HL-60/S4 treated with phorbol 12-myristate 13-acetate at 8.2 ng/mL for 4 days and 3 days (cell line): ENCODE measurements around the gene KIF26B.

Experiments used
- in situ Hi-C: fragments of 300-500 bp; cut with MboI; formaldehyde crosslinking; loops from 2 replicates; pipeline ENCODE4 v1.15.0; 2022; ENCODE audit warnings: low sequenced_read_pairs

Gene KIF26B

DNA sequence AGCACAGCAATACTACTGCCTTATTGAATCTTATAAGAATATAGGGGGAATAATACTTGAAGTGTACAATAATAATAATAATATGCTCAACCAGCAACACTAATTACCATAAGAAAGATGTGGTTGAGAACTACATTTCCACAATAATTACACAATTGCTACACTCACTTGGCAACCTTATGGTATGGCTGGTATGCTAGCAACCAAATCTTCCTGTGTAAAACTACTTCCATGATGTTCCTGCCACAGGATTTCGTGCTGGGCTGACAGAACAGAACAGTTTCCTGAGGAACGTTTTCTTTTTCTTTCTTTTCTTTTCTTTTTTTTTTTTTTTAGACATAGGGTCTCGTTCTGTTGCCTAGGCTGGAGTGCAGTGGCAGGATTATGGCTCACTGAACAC lies 50.6 kb downstream of the KIF26B start:
- in situ Hi-C loops = no loop called here

DNA sequence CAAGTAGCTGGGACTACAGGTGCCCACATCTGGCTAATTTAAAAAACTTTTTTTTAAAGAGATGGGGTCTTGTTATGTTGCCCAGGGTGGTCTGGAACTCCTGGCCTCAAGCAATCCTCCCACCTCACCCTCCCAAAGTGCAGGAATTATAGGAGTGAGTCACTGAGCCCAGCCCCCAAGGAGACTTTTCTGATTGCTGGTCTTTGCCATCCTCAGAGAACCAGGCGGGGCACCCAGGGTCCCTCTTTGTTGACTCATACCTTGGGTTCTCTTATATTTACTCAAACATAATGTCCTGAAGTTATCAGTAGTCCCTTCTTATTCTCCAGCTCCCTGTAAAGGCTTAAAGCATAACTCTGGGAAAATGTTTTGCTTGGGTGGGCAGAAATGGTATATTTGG lies 51.1 kb downstream of the KIF26B start:
- in situ Hi-C loops = no loop called here

DNA sequence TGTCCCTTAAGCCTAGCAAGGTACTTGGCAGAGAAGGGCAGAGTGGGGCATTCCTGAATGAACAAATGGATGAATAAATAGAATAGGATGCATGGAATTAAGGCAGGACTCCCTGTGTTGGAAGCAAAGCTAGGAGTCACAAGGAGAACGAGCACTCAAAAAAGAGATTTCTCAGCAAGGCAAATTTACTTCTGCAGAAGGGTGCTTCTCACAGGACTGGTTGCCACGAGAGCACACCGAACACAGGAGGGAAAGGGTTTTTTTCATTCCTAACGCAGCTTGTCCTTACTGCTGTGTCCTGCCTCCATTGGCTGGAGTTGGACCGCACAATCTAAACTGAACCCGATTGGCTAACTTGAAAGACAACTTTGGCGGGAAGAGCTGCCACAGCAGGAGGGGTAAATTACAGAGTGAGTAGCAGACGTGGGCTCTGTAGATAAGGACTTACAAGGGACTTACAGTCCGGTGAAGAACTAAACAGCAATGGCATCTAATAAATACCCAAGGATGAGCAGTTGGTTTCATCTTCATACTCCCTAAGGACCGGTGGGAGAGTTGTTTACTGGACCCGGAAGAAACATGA lies 52.4 kb downstream of the KIF26B start:
- in situ Hi-C loops = no loop called here

DNA sequence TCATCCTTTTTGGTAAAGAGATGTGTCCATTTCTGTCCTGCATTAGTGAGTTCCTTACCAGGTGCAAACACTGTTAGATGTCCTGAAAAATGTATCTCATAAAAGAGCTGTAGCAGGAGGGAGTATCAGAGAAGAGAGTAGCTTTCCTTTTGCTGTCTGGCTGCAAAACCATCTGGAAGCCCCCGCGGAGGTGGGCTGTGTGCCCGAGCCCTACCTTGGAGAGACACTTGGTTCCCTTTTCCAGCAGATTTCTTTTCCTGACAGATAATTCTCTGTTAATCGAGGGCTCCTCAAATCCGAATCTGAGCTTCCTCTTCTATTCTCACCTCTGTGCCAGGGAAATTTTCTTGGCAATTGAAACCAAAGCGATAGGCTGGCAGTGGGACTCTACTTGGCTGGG lies 53.0 kb downstream of the KIF26B start:
- in situ Hi-C loops = no loop called here

DNA sequence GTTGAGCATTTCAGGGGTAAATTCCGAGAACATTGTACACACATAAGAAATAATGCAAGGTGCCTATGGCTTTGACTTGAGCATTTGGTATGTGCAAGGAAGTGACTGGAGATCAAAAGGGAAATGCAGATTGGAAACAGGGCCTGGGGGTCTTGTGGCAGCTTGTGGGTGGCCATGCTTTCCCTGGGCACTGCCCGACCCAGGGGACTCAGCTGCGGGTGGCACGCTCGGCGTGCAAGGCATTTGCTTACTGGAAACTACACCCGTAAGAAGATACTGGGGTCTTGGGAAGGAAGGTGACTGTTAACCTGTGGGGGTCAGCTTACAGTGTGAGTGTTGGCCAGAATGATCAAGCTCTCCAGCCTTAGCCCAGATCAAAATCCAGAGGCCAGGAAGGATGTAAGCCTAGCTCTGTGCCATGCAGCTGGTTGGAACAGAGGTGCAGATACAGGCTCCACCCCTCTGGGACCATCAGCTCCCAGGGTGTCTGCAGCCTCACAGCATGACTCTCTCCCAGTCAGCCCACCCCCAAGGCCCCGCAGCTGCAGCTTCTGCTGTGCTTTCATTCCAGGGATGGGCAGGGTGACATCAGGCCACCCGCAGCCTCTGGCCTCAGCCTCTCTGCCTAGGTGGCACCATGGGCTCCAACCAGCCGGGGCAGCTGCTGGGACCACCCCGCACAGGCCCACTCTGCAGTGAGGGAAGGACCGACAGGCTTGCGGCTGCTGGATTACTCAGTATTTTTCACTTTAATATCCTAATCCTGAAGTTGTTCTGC lies 55.1 kb downstream of the KIF26B start:
- in situ Hi-C loops = no loop called here

DNA sequence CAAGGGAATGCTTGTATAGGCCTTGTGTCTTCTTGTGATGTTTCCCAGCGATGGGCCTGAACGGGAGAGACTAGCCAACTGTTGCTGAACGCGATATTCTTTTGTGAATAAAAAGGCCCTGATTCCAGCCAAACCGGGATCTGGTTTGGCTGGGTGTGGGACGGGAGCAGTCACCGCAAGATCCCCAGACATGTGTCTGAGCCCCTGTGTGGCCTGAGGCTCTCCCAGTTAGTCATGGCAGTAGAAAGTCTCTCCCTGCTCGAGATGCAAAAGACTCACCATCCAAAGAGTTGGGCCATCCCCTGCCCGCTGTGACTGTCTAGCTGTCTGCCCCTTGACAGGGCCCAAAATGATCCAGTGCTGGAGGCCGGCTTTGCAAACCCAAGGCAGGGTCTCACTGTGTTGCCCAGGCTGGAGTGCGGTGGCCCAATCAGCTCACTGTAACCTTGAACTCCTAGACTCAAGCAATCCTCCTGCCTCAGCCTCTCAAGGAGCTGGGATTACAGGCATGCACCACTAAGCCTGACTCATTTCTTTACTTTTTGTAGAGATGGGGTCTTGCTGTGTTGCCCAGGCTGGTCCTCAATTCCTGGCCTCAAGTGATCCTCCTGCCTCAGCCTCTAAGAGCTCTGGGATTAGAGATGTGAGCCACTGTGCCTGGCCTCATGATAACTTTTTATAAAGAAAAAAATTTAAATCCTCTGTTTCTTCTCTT lies 56.4 kb downstream of the KIF26B start:
- in situ Hi-C loops = no loop called here

DNA sequence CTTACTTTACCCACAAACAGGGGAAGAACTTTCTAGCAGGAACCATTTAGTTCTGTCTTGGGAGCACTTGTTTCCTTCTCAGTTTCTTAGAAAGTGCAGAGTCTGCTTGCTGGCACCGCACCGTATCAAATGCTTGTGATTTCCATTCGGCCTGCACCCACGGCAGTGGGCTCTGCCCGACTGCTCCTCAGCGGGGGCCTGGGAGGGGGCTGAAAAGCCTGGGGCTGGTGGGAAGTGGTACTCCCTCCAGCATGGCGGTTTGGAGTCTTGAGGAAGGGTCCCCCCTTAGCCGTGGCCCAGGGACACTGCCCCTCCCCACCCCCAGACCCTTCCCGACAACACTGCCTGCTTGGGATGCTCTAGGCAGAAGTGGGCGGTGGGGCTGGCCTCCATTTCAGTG lies 57.0 kb downstream of the KIF26B start:
- in situ Hi-C loops = no loop called here

DNA sequence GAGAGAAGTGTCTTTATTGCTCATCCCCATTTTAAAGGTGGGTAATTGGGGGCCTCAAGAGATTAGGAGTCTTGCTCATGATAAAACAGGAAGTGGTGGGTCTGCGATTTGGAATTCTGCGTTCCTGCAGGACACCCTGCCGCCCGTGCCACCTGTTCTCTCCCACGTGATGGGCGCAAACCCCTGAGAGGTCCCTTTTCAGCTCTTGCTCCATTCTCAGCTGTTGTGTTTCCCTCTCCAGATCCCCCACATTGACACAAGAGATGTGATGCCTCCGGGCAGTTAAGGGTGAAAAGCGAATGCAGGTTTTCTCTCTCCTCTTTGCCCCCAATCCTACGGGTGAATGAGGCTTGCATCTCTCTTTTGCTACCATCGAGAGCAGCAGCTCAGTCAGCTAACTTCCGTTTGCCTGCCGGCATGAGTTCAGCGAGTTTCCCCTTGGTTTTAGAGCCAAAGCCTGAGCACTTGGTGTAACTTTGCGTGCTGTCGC lies 57.5 kb downstream of the KIF26B start:
- in situ Hi-C loops = no loop called here

DNA sequence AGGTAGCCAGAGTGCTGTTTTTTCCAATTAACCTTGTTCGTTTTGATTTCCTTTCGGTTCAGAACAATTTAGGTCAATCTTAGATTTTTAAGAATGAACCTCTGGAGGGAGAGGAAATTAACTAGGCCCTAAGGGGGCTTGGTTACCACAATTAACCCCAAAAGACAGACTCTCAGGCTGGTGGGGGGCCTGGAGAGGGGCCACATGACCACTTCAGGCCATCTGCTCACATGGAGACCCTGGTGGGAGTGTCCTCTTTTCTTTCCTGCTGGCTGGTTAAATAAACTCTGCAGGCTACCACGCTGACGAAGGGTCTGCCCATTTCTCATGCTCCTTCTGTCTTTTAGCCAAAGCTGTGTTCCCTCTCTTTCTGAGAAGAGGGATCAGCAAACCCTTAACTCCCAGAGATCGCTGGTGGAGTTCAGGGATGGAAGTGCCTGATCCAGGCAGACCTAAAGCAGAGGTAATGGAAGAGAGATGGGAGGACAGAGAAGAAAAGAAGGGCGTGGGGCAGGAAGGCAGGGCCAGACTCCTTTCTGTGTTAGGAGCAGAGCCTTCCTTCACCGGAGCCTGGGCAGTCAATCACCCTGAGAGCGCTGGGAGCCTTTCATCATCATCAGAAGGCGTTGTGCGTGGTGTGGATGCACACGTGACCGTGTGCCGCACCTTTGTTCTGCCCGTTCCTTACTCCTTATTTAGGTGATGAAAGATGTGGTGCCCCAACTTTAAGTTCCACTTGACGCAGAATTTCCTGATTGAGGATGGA lies 58.5 kb downstream of the KIF26B start:
- in situ Hi-C loops = no loop called here

DNA sequence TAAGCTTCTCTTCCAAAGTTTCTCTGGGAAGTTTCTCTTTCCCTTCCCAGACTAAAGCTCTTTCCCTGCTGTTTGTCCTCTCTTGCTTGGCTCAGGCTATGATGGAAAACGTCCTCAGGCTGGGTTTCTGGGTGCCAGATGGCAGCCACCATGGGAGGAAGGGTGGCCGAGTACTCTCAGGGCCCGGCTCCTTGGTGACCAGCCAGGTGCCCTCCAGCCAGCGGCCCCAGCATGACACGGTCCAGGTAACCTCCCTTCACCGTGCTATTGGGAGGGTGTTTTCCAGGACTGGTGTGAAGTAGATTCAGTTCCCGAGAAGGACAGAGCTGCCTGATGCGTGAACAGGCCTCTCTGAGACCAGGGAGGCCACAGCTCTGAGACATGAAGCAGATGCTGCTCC lies 60.3 kb downstream of the KIF26B start:
- in situ Hi-C loops = no loop called here

DNA sequence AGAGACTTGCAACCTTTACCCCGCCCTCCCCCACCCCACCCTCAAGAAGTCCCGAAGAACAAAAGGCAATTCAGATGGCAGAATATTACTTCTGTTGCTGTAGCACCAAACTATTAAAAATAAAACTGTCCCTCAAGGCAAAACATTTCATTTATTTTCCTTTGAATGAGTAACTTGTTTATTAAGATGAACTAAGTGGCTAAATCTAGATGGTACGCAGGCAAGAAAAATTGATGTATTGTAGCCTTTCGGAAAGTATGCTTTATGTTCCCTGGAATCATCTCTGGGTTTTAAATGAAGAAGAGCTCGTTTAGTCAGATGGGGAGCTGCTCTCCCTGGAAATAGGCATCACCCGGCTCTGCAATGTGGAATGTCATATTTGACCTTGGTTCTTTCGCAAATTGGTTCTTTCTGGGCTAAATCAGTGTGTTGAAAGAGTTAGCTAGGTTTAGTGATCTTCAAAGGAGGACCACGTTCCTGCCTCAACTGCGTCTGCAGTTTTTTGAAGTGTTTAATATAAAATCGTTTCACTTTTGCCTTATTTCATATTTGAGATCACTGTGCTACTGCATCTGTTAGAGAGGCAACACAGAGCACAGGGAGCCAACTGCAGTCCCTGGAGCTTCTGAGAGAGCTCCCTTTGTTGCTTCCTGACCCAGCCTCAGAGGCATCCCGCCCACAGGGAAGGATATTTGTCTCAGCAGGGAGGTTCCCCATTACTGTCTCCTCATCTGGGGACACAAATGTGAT lies 61.8 kb downstream of the KIF26B start:
- in situ Hi-C loops = no loop called here

DNA sequence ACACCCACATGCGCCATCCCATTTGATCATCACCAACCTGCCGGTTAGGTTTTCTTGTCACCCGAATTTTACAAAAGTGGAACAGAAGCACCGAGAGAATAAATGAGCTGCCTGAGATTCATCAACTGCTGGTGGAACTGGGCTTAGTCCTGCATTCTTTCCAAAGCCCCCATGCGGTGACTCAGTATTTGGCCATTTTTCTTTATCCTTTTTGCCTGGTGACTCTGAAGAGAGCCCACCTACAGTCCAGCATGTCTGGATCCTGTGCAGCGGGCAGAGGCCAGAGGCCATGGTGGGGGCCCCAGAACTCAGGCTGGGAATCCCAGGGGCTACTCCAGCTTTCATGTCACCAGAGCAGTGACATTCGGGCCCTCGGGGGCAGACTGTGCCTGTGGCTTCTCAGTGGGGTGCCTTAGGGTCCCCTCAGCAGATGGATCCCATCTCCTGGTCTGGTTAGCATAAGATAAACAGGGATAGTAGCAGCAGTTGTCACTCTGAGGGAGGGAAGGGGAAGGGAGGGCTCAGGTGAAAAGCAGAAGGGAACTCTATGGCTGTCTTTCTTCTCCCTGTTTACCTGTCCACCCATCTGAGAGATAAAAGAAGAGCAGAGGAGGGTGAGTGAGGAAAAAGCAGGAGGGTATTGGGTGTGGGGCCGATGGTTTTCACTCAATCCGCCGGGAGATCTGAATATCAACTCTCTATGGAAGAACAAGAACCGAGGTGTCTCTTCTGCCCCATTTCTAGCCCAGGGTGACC lies 63.2 kb downstream of the KIF26B start:
- in situ Hi-C loops = no loop called here

DNA sequence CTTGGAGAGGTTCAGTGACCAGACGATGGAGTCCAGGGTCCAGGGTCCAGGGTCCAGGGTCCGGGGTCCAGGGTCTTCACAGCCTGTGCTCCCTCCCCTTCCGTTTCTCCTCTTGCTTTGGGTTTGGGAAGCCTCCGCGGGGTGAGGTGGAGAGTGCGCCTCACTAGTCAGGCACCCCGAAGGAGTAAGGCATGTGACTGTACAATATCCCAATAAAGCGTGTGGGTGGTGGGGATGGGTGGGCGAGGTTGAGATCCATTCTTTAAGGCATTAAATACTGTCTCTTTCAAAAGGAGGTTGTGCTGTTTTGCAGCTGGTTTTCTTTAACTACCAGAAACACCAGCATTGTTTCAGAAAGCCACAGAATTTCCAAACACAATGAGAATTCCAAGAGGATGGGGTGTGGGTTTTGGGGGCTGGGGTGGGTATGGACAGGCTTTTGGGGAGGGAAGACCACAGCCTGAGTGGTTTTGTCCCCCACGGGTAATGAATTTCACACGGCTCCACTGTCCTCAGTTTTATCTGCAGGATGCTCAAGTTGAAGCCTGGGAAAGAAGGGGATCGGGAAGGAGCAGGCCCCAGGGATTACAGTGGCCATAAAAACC lies 65.7 kb downstream of the KIF26B start:
- in situ Hi-C loops = no loop called here

DNA sequence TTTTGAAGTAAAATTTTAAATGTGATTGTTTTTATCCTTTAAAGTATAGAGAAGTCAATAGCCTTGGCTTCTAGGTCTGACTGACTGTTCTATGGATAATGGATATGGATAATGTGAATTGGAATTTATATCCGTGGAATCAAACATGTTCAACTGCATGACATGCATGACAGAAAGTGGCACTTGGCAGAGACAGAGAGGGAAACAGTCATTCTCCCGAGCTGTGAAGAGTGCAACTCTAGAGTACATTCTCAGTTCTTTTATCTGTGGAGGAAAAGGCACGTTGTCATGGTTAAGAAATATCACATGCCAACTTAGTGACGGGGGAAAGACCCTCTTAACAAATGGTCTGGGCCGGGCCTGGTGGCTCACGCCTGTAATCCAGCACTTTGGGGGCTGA lies 67.0 kb downstream of the KIF26B start:
- in situ Hi-C loops = no loop called here

DNA sequence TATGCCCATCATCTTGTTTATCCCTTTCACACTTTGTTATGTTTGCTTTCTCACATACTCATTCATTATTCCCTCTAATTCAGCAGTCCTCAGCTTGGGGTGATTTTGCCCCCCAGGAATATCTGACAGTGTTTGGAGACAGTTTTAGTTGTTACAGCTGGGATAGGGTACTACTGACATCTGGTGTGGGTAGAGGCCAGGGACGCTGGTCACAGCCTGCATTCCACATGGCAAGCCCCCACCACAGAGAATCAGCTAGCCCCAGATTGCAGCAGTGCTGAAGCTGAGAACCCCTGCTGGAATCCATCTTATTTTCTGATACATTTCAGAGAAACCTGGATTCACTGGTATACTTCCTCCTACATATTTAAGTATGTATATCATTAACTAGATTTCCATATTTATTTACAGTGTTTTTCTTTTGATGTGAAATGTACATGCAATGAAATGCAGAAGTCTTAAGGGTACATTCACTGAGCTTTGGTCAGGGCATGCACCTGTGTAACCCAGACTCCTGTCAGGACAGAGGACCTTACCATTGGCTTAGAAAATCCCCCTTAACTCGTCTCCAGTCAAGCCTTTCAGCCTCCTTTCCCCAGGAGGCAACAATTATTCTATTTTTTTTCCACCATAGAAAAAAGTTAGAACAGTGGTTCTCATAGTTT lies 68.3 kb downstream of the KIF26B start:
- in situ Hi-C loops = no loop called here

DNA sequence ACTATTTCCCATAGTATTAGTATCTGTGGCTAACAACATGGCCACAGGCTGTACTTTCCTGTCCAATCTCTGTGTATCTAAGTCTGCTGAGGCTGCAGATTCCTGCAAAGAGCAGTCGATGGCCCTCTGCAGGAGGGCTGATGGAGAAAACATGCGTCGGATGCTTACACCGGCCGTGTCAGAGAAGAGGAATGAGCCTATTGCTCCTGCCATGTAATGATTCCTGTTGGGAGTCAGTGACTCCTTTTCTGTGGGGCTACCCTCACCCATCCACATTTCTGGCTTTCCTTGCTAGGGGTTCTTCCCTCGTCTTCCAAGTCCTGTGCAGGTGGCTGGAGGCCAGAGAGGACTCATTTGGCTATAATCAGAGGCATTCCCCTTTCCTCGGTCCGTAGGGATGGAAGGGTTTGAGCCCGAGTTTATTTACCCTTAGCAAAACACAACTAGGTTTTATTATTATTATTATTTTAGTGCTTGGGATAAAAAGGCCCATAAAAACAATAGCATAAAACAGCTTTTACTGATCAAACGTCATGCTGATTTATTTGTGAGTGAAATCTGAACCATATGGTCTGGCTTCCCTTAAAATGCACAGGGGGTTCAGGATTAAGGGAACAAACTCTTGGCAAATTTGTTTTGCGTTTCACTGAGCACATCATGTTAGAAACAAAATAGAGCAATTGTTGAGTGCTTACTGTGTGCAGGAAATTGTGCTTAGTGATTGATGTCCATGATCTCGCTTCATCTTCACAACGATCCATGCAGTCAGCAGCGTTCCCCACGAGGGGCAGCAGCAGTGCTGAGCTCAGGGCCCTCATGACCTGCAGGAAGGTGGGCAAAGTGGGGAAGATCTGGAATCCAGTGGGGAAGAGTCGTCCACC lies 70.8 kb downstream of the KIF26B start:
- in situ Hi-C loops = no loop called here

DNA sequence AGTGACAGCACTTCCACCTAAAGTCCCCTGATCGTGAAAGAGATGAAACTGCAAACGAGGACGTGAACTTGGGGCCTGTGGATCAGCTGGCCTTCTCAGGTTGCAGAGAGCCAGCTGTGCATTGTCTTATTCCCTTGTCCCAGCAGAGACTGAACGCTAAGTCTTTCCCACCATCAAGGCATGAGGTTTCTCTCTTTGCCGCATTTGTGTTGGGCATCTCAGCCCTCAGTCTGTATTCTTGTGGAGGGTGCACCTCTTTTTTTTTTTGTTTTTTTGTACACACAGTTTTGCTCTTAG lies 71.4 kb downstream of the KIF26B start:
- in situ Hi-C loops = no loop called here

DNA sequence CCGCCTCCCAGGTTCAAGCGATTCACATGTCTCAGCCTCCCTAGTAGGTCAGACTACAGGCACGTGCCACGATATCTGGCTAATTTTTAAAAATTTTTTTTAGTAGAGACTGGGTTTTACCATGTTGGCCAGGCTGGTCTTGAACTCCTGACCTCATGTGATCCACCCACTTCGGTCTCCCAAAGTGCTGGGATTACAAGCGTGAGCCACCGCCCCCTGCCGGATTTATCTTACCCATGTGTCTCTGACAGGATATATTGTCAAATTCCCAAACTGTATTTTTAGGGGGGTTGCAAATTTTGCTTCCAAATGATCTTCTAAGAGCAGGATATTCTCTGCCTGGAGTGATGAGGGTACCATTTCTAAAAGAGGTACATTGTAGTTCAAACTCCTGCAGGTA lies 74.3 kb downstream of the KIF26B start:
- in situ Hi-C loops = no loop called here
